Measurements from ENCODE around the gene GSTP1.
"Not testable (repeated sequence)": the region's sequence is repeated elsewhere in the genome, so short reads cannot be mapped to it uniquely, and the experiment has no call there.

Gene GSTP1

GRCh38 chr11:67564230-67564629 lies 19.4 kb upstream of the GSTP1 start:
- DNase-seq: no peak

- DNase-seq: no peak
Observed at GRCh38 chr11:67571443-67571842, 12.2 kb upstream of the GSTP1 start.

GRCh38 chr11:67572305-67572704 lies 11.3 kb upstream of the GSTP1 start:
- DNase-seq: no peak

GRCh38 chr11:67572747-67573419 lies 10.7 kb upstream of the GSTP1 start:
- DNase-seq: no peak

- DNase-seq: no peak
Observed at GRCh38 chr11:67574938-67575337, 8.7 kb upstream of the GSTP1 start.

- DNase-seq: no peak
Observed at GRCh38 chr11:67576735-67577475, 6.7 kb upstream of the GSTP1 start.

- DNase-seq: no peak
Observed at GRCh38 chr11:67577951-67578350, 5.7 kb upstream of the GSTP1 start.

- no peak for DNase-seq
Observed at GRCh38 chr11:67581469-67581868, 2.1 kb upstream of the GSTP1 start.

- DNase-seq: no peak
Observed at GRCh38 chr11:67582011-67582410, 1.6 kb upstream of the GSTP1 start.

- no peak for DNase-seq
Observed at GRCh38 chr11:67584205-67584880, 731 bp downstream of the GSTP1 start.

GRCh38 chr11:67584881-67585873 lies 1.6 kb downstream of the GSTP1 start:
- DNase-seq: no peak

GRCh38 chr11:67585911-67586310 lies 2.3 kb downstream of the GSTP1 start:
- no peak for DNase-seq

GRCh38 chr11:67586568-67587250 lies 3.1 kb downstream of the GSTP1 start:
- DNase-seq: no peak

GRCh38 chr11:67588136-67588503 lies 4.5 kb downstream of the GSTP1 start:
- DNase-seq: no peak

- DNase-seq: not testable (repeated sequence)
Observed at GRCh38 chr11:67588899-67589415, 5.3 kb downstream of the GSTP1 start.

GRCh38 chr11:67592880-67593564 lies 9.4 kb downstream of the GSTP1 start:
- DNase-seq: no peak

- no peak for DNase-seq
Observed at GRCh38 chr11:67593565-67593905, 9.9 kb downstream of the GSTP1 start.

- DNase-seq: no peak
Observed at GRCh38 chr11:67594480-67594879, 10.9 kb downstream of the GSTP1 start.

GRCh38 chr11:67596753-67597300 lies 13.2 kb downstream of the GSTP1 start:
- DNase-seq: no peak

GRCh38 chr11:67597458-67597857 lies 13.8 kb downstream of the GSTP1 start:
- not testable (repeated sequence) for DNase-seq

GRCh38 chr11:67597963-67598362 lies 14.4 kb downstream of the GSTP1 start:
- DNase-seq: not testable (repeated sequence)
